H9 (cell line): ENCODE results near the gene ZBTB20. TPM values are rescaled to one million over a fixed set of nuclear protein-coding genes. Genes with fewer than 3 reads are reported as not detected.
A peak's percentile ranks its signal among the peaks of the same experiment; 100 is the strongest.

ENCODE experiments used
- DNase-seq: peaks from one replicate; pipeline ENCODE4 v3.0.0-alpha.2; 2017
- H2AFZ ChIP-seq: one replicate; pipeline ENCODE4 v1.6.1; 2013; ENCODE audit warnings: mild to moderate bottlenecking, low read length, control low read depth, moderate library complexity
- H2AK5ac ChIP-seq: 2 replicates; pipeline ENCODE4 v1.6.1; 2013; ENCODE audit warnings: low read length, control low read depth, mixed read lengths; ENCODE audit not compliant: insufficient read length
- H2BK120ac ChIP-seq: one replicate; pipeline ENCODE4 v1.6.1; 2013; ENCODE audit warnings: low read depth, mild to moderate bottlenecking, low read length, control low read depth, inconsistent platforms; ENCODE audit not compliant: poor library complexity, severe bottlenecking
- H2BK12ac ChIP-seq: 2 replicates; pipeline ENCODE4 v1.6.1; 2013; ENCODE audit warnings: low read length, control low read depth, mixed read lengths, low read depth; ENCODE audit not compliant: insufficient read length
- H2BK15ac ChIP-seq: 2 replicates; pipeline ENCODE4 v1.6.1; 2013; ENCODE audit warnings: low read depth, low read length, control low read depth
- H2BK20ac ChIP-seq: one replicate; pipeline ENCODE4 v1.6.1; 2013; ENCODE audit warnings: low read depth, mild to moderate bottlenecking, low read length, control low read depth, inconsistent platforms; ENCODE audit not compliant: poor library complexity, severe bottlenecking
- H2BK5ac ChIP-seq: 2 replicates; pipeline ENCODE4 v1.6.1; 2013; ENCODE audit warnings: low read length, control low read depth, mixed read lengths; ENCODE audit not compliant: insufficient read length
- H3K14ac ChIP-seq: 2 replicates; pipeline ENCODE4 v1.6.1; 2013; ENCODE audit warnings: low read length, control low read depth; ENCODE audit not compliant: insufficient read depth
- H3K18ac ChIP-seq: 2 replicates; pipeline ENCODE4 v1.6.1; 2013; ENCODE audit warnings: low read depth, mild to moderate bottlenecking, mixed read lengths, low read length, control low read depth; ENCODE audit not compliant: insufficient read length
- H3K23ac ChIP-seq: 2 replicates; pipeline ENCODE4 v1.6.1; 2013; ENCODE audit warnings: low read length, control low read depth, mixed read lengths, low read depth; ENCODE audit not compliant: insufficient read length
- H3K23me2 ChIP-seq: 2 replicates; pipeline ENCODE4 v1.6.1; 2013; ENCODE audit warnings: low read depth, mild to moderate bottlenecking, mixed read lengths, low read length, control low read depth; ENCODE audit not compliant: insufficient read length, poor library complexity, severe bottlenecking
- H3K27ac ChIP-seq: 2 replicates; pipeline ENCODE4 v1.5.1; 2013; ENCODE audit warnings: low read length, control low read depth, mixed read lengths, low read depth; ENCODE audit not compliant: insufficient read length
- H3K27me3 ChIP-seq: 2 replicates; pipeline ENCODE4 v1.6.1; 2013; ENCODE audit warnings: low read length, control low read depth, inconsistent platforms; ENCODE audit not compliant: insufficient read depth
- H3K4ac ChIP-seq: 2 replicates; pipeline ENCODE4 v1.6.1; 2013; ENCODE audit warnings: low read depth, mild to moderate bottlenecking, control low read depth, inconsistent platforms, low read length, moderate library complexity
- H3K4me1 ChIP-seq: 2 replicates; pipeline ENCODE4 v1.6.1; 2013; ENCODE audit warnings: low read length, control low read depth, inconsistent platforms; ENCODE audit not compliant: insufficient read depth
- H3K4me2 ChIP-seq: 2 replicates; pipeline ENCODE4 v1.6.1; 2013; ENCODE audit warnings: low read length, control low read depth, mixed read lengths; ENCODE audit not compliant: insufficient read length, insufficient read depth
- H3K56ac ChIP-seq: 2 replicates; pipeline ENCODE4 v1.6.1; 2013; ENCODE audit warnings: low read depth, mild to moderate bottlenecking, mixed read lengths, low read length, control low read depth; ENCODE audit not compliant: insufficient read length
- H3K79me1 ChIP-seq: 2 replicates; pipeline ENCODE4 v1.6.1; 2013; ENCODE audit warnings: low read depth, mild to moderate bottlenecking, moderate library complexity, low read length, control low read depth, inconsistent platforms; ENCODE audit not compliant: insufficient read depth, poor library complexity, severe bottlenecking
- H3K79me2 ChIP-seq: 2 replicates; pipeline ENCODE4 v1.6.1; 2013; ENCODE audit warnings: low read length, control low read depth, inconsistent platforms; ENCODE audit not compliant: insufficient read depth
- H3K9ac ChIP-seq: 2 replicates; pipeline ENCODE4 v1.6.1; 2013; ENCODE audit warnings: low read length, control low read depth, mixed read lengths; ENCODE audit not compliant: insufficient read length; ENCODE audit errors: extremely low read depth
- H3K9me3 ChIP-seq: one replicate; pipeline ENCODE4 v1.6.1; 2013; ENCODE audit warnings: low read depth, low read length, inconsistent platforms; ENCODE audit not compliant: control insufficient read depth
- H3T11ph ChIP-seq: one replicate; pipeline ENCODE4 v1.6.1; 2013; ENCODE audit warnings: mild to moderate bottlenecking, low read length, control low read depth, inconsistent platforms
- H4K20me1 ChIP-seq: one replicate; pipeline ENCODE4 v1.6.1; 2013; ENCODE audit not compliant: control insufficient read depth, insufficient read length, insufficient read depth
- H4K5ac ChIP-seq: 2 replicates; pipeline ENCODE4 v1.6.1; 2013; ENCODE audit warnings: low read depth, mild to moderate bottlenecking, mixed read lengths, low read length, control low read depth; ENCODE audit not compliant: insufficient read length
- H4K8ac ChIP-seq: replicated peaks from 2 replicates; pipeline ENCODE4 v1.6.1; 2013; ENCODE audit warnings: low read length, control low read depth, mixed read lengths, low read depth; ENCODE audit not compliant: insufficient read length
- H4K91ac ChIP-seq: 2 replicates; pipeline ENCODE4 v1.6.1; 2013; ENCODE audit warnings: low read depth, mild to moderate bottlenecking, moderate library complexity, mixed read lengths, low read length, control low read depth; ENCODE audit not compliant: insufficient read length
- H3K27ac Mint-ChIP-seq, 3 experiments: 2 replicates in 2 of 3; 3 replicates in 1 of 3; pipeline ENCODE4 v1.8.0; 2020 to 2021; ENCODE audit warnings: mixed read lengths in 3 of 3, mild to moderate bottlenecking in 1 of 3, moderate library complexity in 1 of 3
- H3K27me3 Mint-ChIP-seq: 2 replicates; pipeline ENCODE4 v1.8.0; 2021; ENCODE audit warnings: low read depth, mild to moderate bottlenecking, moderate library complexity, mixed read lengths
- H3K36me3 Mint-ChIP-seq, 3 experiments: 2 replicates in 2 of 3; 3 replicates in 1 of 3; pipeline ENCODE4 v1.8.0; 2020 to 2021; ENCODE audit warnings: low read depth in 3 of 3, mixed read lengths in 3 of 3; ENCODE audit not compliant: insufficient read depth in 1 of 3
- H3K4me1 Mint-ChIP-seq, 2 experiments: 2 replicates each; pipeline ENCODE4 v1.8.0; 2020; ENCODE audit warnings: mixed read lengths in 2 of 2
- H3K4me3 Mint-ChIP-seq, 2 experiments: 2 replicates in 1 of 2; 3 replicates in 1 of 2; pipeline ENCODE4 v1.8.0; 2020 to 2021; ENCODE audit warnings: mild to moderate bottlenecking in 2 of 2, mixed read lengths in 2 of 2, moderate library complexity in 1 of 2
- H3K9me3 Mint-ChIP-seq, 2 experiments: 2 replicates in 1 of 2; 3 replicates in 1 of 2; pipeline ENCODE4 v1.8.0; 2020; ENCODE audit warnings: mild to moderate bottlenecking in 2 of 2, mixed read lengths in 2 of 2, moderate library complexity in 1 of 2
- CTCF ChIP-seq: fragments of 200-600 bp; sonication (generic); conservative IDR thresholded peaks from 3 replicates; pipeline ENCODE4 v1.8.0; 2021; ENCODE audit warnings: antibody characterized with exemption, mild to moderate bottlenecking
- WGBS: extraction: QIAGEN DNeasy Blood & Tissue Kit; methylation state at CpG from one replicate; pipeline ENCODE4 v1.1.7; 2013; ENCODE audit warnings: missing lambda C conversion rate, low lambda C conversion rate, mixed read lengths; ENCODE audit not compliant: insufficient read length; ENCODE audit errors: extremely low coverage; 5-methylcytosine and 5-hydroxymethylcytosine counted together
- total RNA-seq: library from RNA; stranded (reverse); gene quantifications from 2 replicates; pipeline ENCODE4 v1.2.1, GENCODE V29; 2021

Gene ZBTB20
- total RNA-seq, 1 experiment from 2014 or later: 0.70 TPM

GRCh38 chr3:114333180-114333922 lies 813.7 kb downstream of the ZBTB20 start:
- Histone ChIP-seq H3K56ac (no peak overlapping the region), H3K9me3 (no peaks in the 10 kb centered on the region), H2BK120ac (no peak overlapping the region), H3T11ph (no peak overlapping the region), H4K5ac (no peak overlapping the region), H3K23ac (no peak overlapping the region), H2AFZ (no peak overlapping the region), H3K79me1 (no peaks in the 10 kb centered on the region), H3K18ac (no peak overlapping the region), H3K9ac (no peak overlapping the region), H2BK12ac (no peak overlapping the region), H3K14ac (no peak overlapping the region), H3K23me2 (peaks cover 2% of the 10 kb centered on the region), H3K79me2 (no peaks in the 10 kb centered on the region), H4K91ac (no peak overlapping the region), H2AK5ac (no peak overlapping the region), H3K27me3 (no peaks in the 10 kb centered on the region), H3K4ac (no peak overlapping the region), H2BK20ac (no peak overlapping the region), H4K8ac (no peak overlapping the region), H2BK5ac (no peak overlapping the region), H3K4me2 (no peak overlapping the region), H3K4me1 (no peaks in the 10 kb centered on the region; the same call in 1 of the 2 replicates), H3K27ac (no peak overlapping the region), H4K20me1 (no peaks in the 10 kb centered on the region), H2BK15ac (no peak overlapping the region)
- H3K4me3 Mint-ChIP-seq: no peak overlapping the region
- peaks cover 0 to 4% of the 10 kb centered on the region in 2 experiments; a peak in 1 of 5 replicates for H3K9me3 Mint-ChIP-seq
- no CpG with 5 or more reads among the region's 4 CpGs for WGBS
- H3K27me3 Mint-ChIP-seq: no peaks in the 10 kb centered on the region
- peak overlapping the region; percentile 57 to 98 (median 88); a peak in 4 of 7 replicates for H3K27ac Mint-ChIP-seq
- no peak for TF ChIP-seq CTCF
- peaks cover 56 to 65% of the 10 kb centered on the region in 2 experiments for H3K4me1 Mint-ChIP-seq
- no peak for DNase-seq
- peaks cover 0 to 12% (median 2%) of the 10 kb centered on the region in 3 experiments; a peak in 2 of 7 replicates for H3K36me3 Mint-ChIP-seq
